GM18517 (cell line): ENCODE data around the gene TCF12.

Experiments used
- ATAC-seq: cut with Tn5 transposase; IDR thresholded peaks from one replicate; pipeline ENCODE4 v1.9.1; 2021; ENCODE audit warnings: mild to moderate bottlenecking, moderate library complexity; ENCODE audit not compliant: unreplicated experiment

The TCF12 gene

DNA sequence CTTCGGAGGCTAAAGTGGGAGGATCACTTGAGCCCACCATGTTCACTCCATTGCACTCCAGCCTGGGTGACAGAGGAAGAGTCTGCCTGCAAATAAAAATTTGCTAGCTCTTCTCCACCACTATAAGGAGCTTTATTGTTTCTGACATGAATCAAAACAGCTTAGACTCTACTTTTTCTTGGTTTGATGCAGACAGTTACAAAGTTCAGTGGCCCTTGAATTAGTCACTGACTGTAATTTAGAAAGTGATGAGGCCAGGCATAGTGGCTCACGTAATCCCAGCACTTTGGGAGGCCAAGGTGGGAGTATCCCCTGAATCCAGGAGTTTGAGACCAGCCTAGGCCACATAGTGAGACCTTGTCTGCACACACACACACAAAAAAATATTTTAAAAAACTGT, 285.5 kb downstream of the TCF12 start:
- no peak for ATAC-seq

- ATAC-seq: no peak
These were observed 286.8 kb downstream of the TCF12 start for GRCh38 chr15:57205027-57205855.

GRCh38 chr15:57205996-57206395, 287.6 kb downstream of the TCF12 start:
- no peak for ATAC-seq

DNA sequence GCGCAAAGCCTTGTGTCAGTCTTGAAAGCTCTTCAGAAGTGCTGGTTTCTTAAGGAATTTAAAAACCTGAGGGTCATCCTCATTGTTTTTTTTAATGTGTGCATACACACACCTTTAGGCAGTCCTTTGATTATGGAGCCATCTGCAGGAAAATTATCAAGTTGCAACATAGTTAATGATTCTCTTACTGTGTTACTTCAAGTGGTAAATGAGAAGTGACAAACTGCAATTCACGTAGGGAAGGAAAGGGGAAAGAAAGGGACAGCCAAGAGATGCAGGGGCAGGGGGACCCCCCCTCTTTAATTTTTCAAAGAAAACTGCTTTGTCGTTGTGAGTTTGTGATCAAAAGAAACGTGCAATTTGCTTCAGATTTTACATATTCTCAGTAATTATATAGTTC, 295.4 kb downstream of the TCF12 start:
- ATAC-seq: no peak

DNA sequence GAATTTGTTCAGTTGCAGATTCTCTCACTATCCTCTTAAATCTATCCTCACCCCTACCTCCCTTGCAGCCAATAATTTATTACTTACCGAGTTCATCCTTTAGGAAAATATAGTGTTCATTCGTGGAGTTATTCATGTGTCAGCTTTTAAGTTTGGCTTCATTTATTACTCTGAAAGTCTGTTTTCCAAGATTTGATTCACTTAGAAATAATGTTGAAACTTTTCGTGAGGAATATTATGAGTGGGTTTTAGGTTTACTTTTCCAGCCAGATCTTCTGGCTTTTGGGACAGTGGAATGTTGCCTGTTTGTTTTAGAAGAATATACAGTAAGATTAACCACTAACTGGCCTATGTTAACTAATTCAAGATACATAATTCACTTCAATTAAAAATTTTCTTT, 296.9 kb downstream of the TCF12 start:
- ATAC-seq: no peak

DNA sequence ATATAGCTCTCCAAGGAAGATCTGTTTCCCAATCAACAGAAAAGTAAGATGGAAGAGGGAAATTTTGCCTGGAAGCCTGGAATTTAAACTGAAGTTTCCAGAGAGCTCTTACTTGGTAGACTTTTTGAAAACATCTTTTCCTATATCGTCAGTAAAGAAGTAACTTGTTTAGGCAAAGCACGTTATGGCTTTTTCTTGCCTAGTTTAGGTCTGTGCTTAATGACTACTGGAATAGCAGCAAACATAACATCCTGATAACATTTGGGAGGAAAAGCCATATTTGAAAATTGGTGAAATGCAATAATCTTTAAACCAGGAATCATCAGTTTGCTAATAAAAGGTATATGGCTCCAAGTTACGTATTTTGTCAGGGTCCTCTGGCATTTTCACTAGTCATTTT, 297.4 kb downstream of the TCF12 start:
- no peak for ATAC-seq

DNA sequence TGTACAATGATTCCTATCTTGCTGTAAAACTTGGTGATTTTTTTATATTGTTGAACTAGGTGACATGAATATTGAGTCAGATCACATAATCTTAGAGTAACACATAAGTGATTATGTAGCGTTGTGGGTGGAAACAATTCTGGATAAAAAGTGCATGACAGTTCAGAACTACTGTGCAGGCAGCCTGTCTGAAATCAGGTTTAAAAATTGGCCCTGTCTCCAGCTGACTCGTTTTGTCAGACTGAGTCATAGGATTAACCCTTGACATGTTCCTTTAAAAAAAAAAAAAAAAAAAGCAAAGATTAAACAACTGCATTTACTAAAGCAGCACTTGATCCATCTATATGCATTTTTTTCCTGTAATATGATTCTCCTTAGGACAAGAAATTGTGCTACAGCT, 297.8 kb downstream of the TCF12 start:
- ATAC-seq: no peak

DNA sequence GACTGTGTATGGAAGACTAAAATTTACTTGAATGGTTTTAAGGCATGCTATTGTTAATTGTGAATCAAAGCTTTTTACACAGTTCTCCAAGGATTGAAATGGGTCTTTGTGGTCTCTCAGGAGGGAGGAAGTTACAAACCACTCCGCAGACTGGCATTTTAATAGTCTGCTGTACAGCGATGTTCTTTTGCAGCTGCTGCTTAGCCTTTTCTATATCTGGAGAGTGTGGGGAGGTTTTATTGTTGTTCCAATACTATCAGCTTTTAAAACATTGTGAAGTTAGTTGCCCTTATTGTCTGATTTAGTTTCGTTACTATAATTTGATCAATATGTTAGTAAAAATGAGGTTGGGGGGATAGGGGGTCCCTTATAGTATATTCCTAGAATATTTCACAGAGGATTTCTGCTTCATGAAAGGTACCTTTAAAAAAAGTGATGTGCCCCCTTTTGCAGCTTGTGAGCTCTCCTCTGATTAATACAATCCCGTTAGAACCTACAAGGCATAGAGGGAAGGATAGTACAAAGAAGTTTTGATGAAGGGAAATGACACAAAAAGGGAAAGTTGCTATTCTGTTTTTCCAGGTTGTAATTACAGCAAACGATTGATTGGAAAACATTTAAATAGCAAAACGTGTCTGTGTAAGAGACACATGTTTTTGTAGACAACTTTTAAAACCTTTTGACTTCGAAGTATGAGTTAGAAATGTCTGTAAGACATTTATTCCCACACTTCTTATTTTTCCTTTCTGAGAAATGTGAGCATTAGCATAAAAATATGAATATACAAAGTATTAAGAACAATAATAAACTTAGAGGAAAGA, 299.5 kb downstream of the TCF12 start:
- no peak for ATAC-seq

DNA sequence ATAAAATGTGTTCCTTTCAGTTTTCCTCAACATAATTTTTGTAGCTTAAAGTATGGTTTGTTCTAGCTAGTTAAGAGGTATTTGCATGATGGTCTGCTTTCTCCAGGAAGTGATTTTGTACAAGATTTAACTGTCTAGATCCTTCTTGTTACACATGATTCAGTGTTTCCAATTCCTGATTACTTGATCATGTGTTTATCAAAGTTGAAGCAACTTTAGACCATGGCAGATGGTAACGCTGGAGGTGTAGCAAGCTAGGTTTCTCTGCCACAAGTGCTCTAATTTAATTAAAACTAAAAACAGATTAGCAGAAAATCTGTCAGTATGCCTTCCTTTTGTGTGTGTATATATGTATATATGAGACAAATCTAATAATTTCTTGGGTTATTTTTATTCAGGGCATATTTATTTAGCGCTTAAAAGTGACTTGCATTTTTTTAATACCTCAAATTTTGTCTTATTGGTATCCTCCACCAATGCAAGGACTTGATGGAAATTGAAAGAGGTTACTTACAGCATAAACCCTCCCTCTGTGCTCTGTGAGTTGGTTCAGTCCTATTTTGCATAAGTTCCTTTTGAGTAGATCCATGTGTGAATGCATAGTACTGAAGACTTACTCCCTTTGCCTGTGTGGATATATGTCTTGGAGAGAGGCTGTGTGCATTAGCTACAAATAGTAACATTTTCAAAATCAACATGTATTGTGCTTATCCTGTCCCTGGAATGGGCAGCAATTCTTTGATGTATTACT, 300.6 kb downstream of the TCF12 start:
- no peak for ATAC-seq

DNA sequence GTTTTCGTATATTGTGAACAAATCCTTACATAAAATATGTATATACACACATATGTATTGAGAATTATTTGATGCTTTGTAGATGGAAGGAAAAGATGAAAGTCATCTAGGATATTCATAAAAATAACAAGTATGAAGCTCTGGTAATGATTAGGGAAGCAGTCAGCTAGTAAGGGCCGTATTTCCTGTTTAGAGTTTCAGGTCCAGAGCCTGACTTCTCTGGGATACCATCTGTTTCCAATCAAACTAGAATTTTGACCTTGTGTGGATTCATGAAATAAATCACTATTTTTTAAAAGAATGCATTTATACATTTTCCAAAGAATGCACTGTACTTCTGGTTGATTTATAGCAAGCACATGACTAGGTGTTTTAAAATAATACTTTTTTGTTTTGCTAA, 301.8 kb downstream of the TCF12 start:
- no peak for ATAC-seq

GRCh38 chr15:57221134-57221533, 302.7 kb downstream of the TCF12 start:
- no peak for ATAC-seq

- ATAC-seq: no peak
These were observed 304.9 kb downstream of the TCF12 start for GRCh38 chr15:57223345-57223744.

DNA sequence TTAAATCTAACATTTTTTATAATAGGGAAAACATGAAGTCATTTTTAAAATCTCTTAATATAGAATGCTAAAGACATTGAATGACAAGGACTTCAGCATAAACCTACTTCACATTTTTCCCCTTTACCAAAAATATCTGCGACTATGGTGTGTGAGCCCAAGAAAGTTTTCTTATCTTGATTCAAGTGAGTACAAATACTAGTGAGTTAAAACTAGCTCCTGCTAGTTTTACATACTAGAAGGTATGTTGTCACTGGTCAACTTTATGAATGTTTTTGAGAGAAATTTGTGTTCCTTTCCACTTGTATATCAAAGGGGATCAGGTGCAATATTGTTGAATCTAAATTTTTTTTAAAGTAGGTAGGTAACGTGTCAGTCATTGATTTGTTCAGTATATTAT, 305.4 kb downstream of the TCF12 start:
- ATAC-seq: no peak

DNA sequence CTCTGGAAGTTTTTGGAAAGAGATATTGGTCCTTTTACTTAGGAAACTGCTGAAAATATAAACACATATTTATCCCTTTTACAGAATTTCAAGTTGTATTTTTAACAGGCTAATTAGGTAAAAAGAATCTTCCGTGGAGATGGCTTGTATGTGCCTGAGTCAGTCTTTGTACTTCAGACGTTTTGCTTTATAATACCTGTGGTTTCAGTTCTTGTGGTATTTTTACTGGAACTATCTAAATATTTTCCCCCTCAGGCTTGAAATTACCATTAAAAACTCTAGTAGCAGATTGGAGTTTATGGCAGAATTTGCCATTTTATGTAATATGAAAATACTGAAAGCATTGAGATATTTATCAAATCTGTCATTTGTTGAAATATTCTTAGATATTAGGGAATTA, 306.2 kb downstream of the TCF12 start:
- no peak for ATAC-seq

GRCh38 chr15:57227166-57227565, 308.7 kb downstream of the TCF12 start:
- ATAC-seq: no peak

- ATAC-seq: no peak
These were observed 309.5 kb downstream of the TCF12 start for GRCh38 chr15:57227899-57228298.

DNA sequence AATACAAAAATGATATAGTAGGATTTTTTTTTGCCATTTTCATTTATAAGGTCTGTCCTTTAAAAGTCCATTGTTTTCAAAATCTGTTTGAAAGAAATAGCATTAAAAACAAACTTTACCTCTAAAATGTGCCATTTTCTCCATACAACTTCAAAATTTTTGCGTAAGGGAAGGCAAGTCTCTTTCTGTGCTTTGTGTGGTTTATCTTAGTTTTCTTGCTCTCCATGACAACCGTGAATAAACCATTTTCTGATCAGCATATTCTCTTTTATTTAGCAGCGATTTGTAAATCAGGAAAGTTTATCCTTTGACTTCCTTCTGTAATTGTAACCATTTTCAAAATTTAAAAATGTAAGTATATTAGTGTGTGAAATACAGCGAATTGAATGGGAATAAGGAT, 310.0 kb downstream of the TCF12 start:
- ATAC-seq: no peak

GRCh38 chr15:57229051-57229450, 310.6 kb downstream of the TCF12 start:
- ATAC-seq: no peak

DNA sequence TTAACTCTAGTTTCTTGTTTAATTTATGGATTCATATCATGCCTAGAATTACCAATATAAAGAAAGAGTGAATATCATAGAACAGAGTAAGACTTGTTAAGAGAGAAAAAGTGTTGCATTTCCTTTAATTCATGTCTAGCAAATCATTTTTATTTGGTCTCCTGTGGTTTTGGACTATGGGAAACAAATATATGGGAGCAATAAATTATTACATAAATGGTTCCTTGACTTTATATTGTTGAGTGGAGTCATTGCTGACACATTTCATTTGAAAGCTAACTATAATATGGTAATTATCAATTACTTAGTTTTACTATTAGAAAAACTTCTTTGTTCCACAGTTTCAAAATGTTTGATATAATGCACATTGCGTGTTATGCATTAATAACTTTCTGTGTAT, 313.1 kb downstream of the TCF12 start:
- ATAC-seq: no peak

GRCh38 chr15:57234156-57234555, 315.7 kb downstream of the TCF12 start:
- no peak for ATAC-seq

GRCh38 chr15:57235186-57235585, 316.7 kb downstream of the TCF12 start:
- no peak for ATAC-seq

DNA sequence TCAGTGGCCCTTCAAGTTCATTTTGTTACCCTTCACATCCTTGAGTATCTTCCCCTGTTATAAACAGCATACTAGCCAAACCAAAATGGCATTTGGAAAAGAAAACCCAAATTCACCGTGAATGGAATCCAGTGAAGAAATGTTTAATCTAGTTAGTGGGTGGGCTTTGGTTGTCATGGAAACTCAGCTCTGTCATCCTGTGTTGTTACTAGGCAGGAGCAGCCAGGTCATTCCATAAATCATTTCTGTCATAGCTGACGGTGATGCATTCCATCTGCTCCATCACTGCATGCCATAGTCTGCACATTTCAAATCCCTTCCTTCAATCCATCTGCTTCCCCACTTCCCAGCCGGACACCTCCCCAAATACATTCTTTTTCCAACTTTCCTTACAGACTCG, 317.4 kb downstream of the TCF12 start:
- ATAC-seq: no peak
